Endometrial microvascular endothelial cells (primary cell): ENCODE results near the gene ZNF804A. TPM values are rescaled to one million over a fixed set of nuclear protein-coding genes. Genes with fewer than 3 reads are reported as not detected.
"Not testable (repeated sequence)": the region's sequence is repeated elsewhere in the genome, so short reads cannot be mapped to it uniquely, and the experiment has no call there.

ENCODE experiments used
- in situ Hi-C: cut with HindIII; loops from 2 replicates; pipeline ENCODE4 v1.10.0; 2017; ENCODE audit warnings: low sequenced_read_pairs, low pct_unique_long_range_greater_than_20kb; ENCODE audit errors: inconsistent ontology term
- total RNA-seq: library from RNA; depleted of rRNA; stranded (reverse); fragments of >200 nt; gene quantifications from one replicate; pipeline ENCODE4 v1.2.3, GENCODE V29; 2015; ENCODE audit errors: inconsistent ontology term

ZNF804A gene
- total RNA-seq, 1 donor from 2014 or later: not detected

GRCh38 chr2:184685999-184686841 lies 87.9 kb downstream of the ZNF804A start:
- in situ Hi-C loops: no loop called here

GRCh38 chr2:184689638-184690037 lies 91.3 kb downstream of the ZNF804A start:
- in situ Hi-C loops: no loop called here

GRCh38 chr2:184692141-184692734 lies 93.9 kb downstream of the ZNF804A start:
- in situ Hi-C loops: no loop called here

GRCh38 chr2:184696644-184697043 lies 98.3 kb downstream of the ZNF804A start:
- in situ Hi-C loops: no loop called here

- in situ Hi-C loops: no loop called here
These were observed 100.1 kb downstream of the ZNF804A start for GRCh38 chr2:184698476-184698875.

GRCh38 chr2:184721881-184722280 lies 123.6 kb downstream of the ZNF804A start:
- in situ Hi-C loops: no loop called here

- in situ Hi-C loops: no loop called here
These were observed 129.5 kb downstream of the ZNF804A start for GRCh38 chr2:184727813-184728212.

- in situ Hi-C loops: no loop called here
These were observed 130.1 kb downstream of the ZNF804A start for GRCh38 chr2:184728411-184728810.

GRCh38 chr2:184729581-184729980 lies 131.3 kb downstream of the ZNF804A start:
- in situ Hi-C loops: no loop called here

- in situ Hi-C loops: no loop called here
These were observed 132.0 kb downstream of the ZNF804A start for GRCh38 chr2:184730288-184730687.

GRCh38 chr2:184734338-184734737 lies 136.0 kb downstream of the ZNF804A start:
- in situ Hi-C loops: no loop called here

- in situ Hi-C loops: no loop called here
These were observed 137.3 kb downstream of the ZNF804A start for GRCh38 chr2:184735611-184736010.

- in situ Hi-C loops: no loop called here
These were observed 144.8 kb downstream of the ZNF804A start for GRCh38 chr2:184743096-184743495.

- in situ Hi-C loops: no loop called here
These were observed 157.8 kb downstream of the ZNF804A start for GRCh38 chr2:184756161-184756560.

- in situ Hi-C loops: no loop called here
These were observed 158.6 kb downstream of the ZNF804A start for GRCh38 chr2:184756885-184757284.

- in situ Hi-C loops: not testable (repeated sequence)
These were observed 161.4 kb downstream of the ZNF804A start for GRCh38 chr2:184759557-184760255.

GRCh38 chr2:184760931-184761330 lies 162.6 kb downstream of the ZNF804A start:
- in situ Hi-C loops: no loop called here

- in situ Hi-C loops: no loop called here
These were observed 167.0 kb downstream of the ZNF804A start for GRCh38 chr2:184765112-184765895.

- in situ Hi-C loops: no loop called here
These were observed 168.7 kb downstream of the ZNF804A start for GRCh38 chr2:184767059-184767458.
